ENCODE results near the gene BAX.

DNA sequence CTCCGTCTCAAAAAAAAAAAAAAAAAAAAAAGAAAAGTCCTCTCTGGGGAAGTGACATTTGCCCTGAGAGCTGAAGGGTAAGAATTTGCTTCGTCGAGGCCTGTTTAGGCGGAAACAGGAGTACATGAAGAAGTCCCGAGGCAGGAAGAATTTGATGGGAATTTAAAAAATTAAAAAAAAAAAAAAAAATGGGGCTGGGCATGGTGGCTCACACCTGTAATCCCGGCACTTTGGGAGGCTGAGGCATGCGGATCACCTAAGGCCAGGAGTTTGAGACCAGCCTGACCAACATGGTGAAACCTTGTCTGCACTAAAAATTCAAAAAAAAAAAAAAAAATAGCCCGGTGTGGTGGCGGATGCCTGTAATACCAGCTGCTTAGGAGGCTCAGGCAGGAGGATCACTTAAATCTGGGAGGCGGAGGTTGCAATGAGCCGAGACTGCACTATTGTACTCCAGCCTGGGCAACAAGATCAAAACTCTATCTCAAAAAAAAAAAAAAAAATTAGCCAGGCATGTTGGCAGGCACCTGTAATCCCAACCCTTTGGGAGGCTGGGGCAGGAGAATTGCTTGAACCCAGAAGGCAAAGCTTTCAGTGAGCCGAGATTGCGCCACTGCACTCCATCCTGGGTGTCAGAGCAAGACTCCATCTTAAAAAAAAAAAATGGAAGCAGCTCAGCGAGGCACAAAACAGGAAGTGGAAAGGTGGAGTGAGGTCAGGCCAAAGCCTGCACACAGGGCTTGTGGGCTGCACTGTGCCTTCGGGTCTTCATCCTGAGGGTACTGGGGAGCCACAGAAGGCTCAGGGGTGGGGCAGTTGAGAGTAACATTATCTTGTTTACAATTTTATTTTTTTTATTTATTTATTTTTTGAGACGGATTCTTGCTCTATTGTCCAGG, 4.9 kb downstream of the BAX start:
- no peak for TF ChIP-seq POLR2A (IDR thresholded peaks at IDR 0.05)
- TF ChIP-seq, protein P1, sequence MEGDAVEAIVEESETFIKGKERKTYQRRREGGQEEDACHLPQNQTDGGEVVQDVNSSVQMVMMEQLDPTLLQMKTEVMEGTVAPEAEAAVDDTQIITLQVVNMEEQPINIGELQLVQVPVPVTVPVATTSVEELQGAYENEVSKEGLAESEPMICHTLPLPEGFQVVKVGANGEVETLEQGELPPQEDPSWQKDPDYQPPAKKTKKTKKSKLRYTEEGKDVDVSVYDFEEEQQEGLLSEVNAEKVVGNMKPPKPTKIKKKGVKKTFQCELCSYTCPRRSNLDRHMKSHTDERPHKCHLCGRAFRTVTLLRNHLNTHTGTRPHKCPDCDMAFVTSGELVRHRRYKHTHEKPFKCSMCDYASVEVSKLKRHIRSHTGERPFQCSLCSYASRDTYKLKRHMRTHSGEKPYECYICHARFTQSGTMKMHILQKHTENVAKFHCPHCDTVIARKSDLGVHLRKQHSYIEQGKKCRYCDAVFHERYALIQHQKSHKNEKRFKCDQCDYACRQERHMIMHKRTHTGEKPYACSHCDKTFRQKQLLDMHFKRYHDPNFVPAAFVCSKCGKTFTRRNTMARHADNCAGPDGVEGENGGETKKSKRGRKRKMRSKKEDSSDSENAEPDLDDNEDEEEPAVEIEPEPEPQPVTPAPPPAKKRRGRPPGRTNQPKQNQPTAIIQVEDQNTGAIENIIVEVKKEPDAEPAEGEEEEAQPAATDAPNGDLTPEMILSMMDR (IDR thresholded peaks at IDR 0.05), result no peak
